HG03520 (cell line): ENCODE results near the gene STX17.
"Not testable (repeated sequence)": the region's sequence is repeated elsewhere in the genome, so short reads cannot be mapped to it uniquely, and the experiment has no call there.

Source experiments
- ATAC-seq: cut with Tn5 transposase; IDR thresholded peaks from one replicate; pipeline ENCODE4 v1.9.1; 2021; ENCODE audit warnings: mild to moderate bottlenecking, moderate library complexity; ENCODE audit not compliant: unreplicated experiment

The STX17 gene

GRCh38 chr9:99906403-99907207, at the start of gene STX17:
STX17 (plus strand) TSS chr9:99906654; CDS start chr9:99915240, 8,586 bp downstream.
- peak; percentile 87 for ATAC-seq

- not testable (repeated sequence) for ATAC-seq
These were observed 48.9 kb upstream of the STX17 start for GRCh38 chr9:99857576-99857975.

GRCh38 chr9:99858087-99858486, 48.4 kb upstream of the STX17 start:
- no peak for ATAC-seq

- no peak for ATAC-seq
These were observed 47.0 kb upstream of the STX17 start for GRCh38 chr9:99859243-99859980.

- ATAC-seq, result no peak
These were observed 46.2 kb upstream of the STX17 start for GRCh38 chr9:99860266-99860665.

GRCh38 chr9:99863955-99864354, 42.5 kb upstream of the STX17 start:
- no peak for ATAC-seq

GRCh38 chr9:99866398-99866797, 40.1 kb upstream of the STX17 start:
- no peak for ATAC-seq

- ATAC-seq, result no peak
These were observed 38.9 kb upstream of the STX17 start for GRCh38 chr9:99867536-99867935.

- ATAC-seq, result no peak
These were observed 38.5 kb upstream of the STX17 start for GRCh38 chr9:99867968-99868367.

GRCh38 chr9:99868845-99869244, 37.6 kb upstream of the STX17 start:
- peak; percentile 83 for ATAC-seq

GRCh38 chr9:99870126-99870525, 36.3 kb upstream of the STX17 start:
- ATAC-seq, result no peak

- ATAC-seq, result no peak
These were observed 32.9 kb upstream of the STX17 start for GRCh38 chr9:99873531-99873930.

- ATAC-seq, result no peak
These were observed 32.4 kb upstream of the STX17 start for GRCh38 chr9:99873943-99874584.

GRCh38 chr9:99876190-99876589, 30.3 kb upstream of the STX17 start:
- ATAC-seq, result no peak

- ATAC-seq, result no peak
These were observed 27.8 kb upstream of the STX17 start for GRCh38 chr9:99878651-99879050.

- no peak for ATAC-seq
These were observed 24.7 kb upstream of the STX17 start for GRCh38 chr9:99881769-99882168.

- no peak for ATAC-seq
These were observed 20.7 kb upstream of the STX17 start for GRCh38 chr9:99885747-99886146.

GRCh38 chr9:99889120-99889519, 17.3 kb upstream of the STX17 start:
- ATAC-seq, result no peak

- ATAC-seq, result no peak
These were observed 11.6 kb upstream of the STX17 start for GRCh38 chr9:99894826-99895225.

GRCh38 chr9:99895510-99895909, 10.9 kb upstream of the STX17 start:
- ATAC-seq, result no peak

GRCh38 chr9:99896119-99896518, 10.3 kb upstream of the STX17 start:
- ATAC-seq, result no peak

- no peak for ATAC-seq
These were observed 3.1 kb upstream of the STX17 start for GRCh38 chr9:99903393-99903792.
